HepG2 (cell line): ENCODE results near the gene NMBR. TPM values are rescaled to one million over a fixed set of nuclear protein-coding genes. Genes with fewer than 3 reads are reported as not detected.

ENCODE experiments used
- ATAC-seq: fragments of 200-7000 bp; cut with Tn5 transposase; 3 replicates; pipeline ENCODE4 v1.9.1; 2020; ENCODE audit warnings: mild to moderate bottlenecking, moderate library complexity
- BruUV-seq: library from RNA; stranded (reverse); fragments of 400-500 nt; replicated peaks from 2 replicates; lab custom pipeline; 2021; lab: Mats Ljungman, UMichigan
- CTCF ChIA-PET: fragments of 300-600 bp; formaldehyde crosslinking; extraction: SDS; loops from one replicate; lab custom pipeline; 2021; ENCODE audit warnings: low total read pairs, inconsistent platforms, low intra/inter-chr PET ratio; lab: Yijun Ruan, JAX
- POLR2A ChIA-PET: fragments of 350-600 bp; sonication (Branson Sonifier 250); formaldehyde crosslinking; loops from one replicate; lab custom pipeline; 2020; ENCODE audit warnings: antibody characterized with exemption, inconsistent platforms; lab: Yijun Ruan, JAX
- DNase-seq: peaks from one replicate; pipeline ENCODE4 v3.0.0-alpha.2; 2015; ENCODE audit warnings: low spot score
- FAIRE-seq: peaks from 3 replicates; lab custom pipeline; 2011; peaks lifted over from hg19 to GRCh38; lab: Jason Lieb, UNC
- H2AFZ ChIP-seq: one replicate; pipeline ENCODE4 v1.6.1; 2011; ENCODE audit warnings: low read length, inconsistent platforms
- H3K27ac ChIP-seq: fragments of 300-600 bp; 3 replicates; pipeline ENCODE4 v1.8.0; 2011; ENCODE audit warnings: mixed run types, mild to moderate bottlenecking, mixed read lengths, low read length, inconsistent platforms; ENCODE audit not compliant: insufficient read depth; ENCODE audit errors: extremely low read length
- H3K27me3 ChIP-seq, 2 experiments: fragments of 200-600 bp in 1 of 2; 2 replicates in 1 of 2; 3 replicates in 1 of 2; pipeline versions ENCODE4 v1.6.0 to v1.8.0; 2011; ENCODE audit warnings: low read length in 2 of 2, mild to moderate bottlenecking in 2 of 2, moderate library complexity in 2 of 2, inconsistent platforms in 1 of 2; ENCODE audit not compliant: insufficient read depth in 2 of 2, control insufficient read depth in 1 of 2
- H3K36me3 ChIP-seq, 2 experiments: fragments of 200-600 bp in 1 of 2; replicated peaks in 1 of 2; 2 replicates in 1 of 2; 3 replicates in 1 of 2; pipeline versions ENCODE4 v1.5.1 to v1.8.0; 2011; ENCODE audit warnings: low read length in 2 of 2, inconsistent platforms in 1 of 2; ENCODE audit not compliant: insufficient read depth in 2 of 2, control insufficient read depth in 1 of 2
- H3K4me1 ChIP-seq: 2 replicates; pipeline ENCODE4 v1.5.1; 2012; ENCODE audit warnings: low read length, inconsistent platforms; ENCODE audit not compliant: insufficient read depth
- H3K4me2 ChIP-seq: 2 replicates; pipeline ENCODE4 v1.6.0; 2011; ENCODE audit warnings: low read depth, low read length, inconsistent platforms
- H3K4me3 ChIP-seq, 3 experiments: fragments of 200-600 bp in 1 of 3; sonication (generic), shearing (Covaris generic) in 1 of 3; replicated peaks in 1 of 3; 2 replicates each; pipeline ENCODE4 v1.5.1; 2011 to 2016; ENCODE audit warnings: low read length in 3 of 3, inconsistent platforms in 2 of 3, low read depth in 2 of 3, mild to moderate bottlenecking in 2 of 3, control low read depth in 1 of 3, mixed read lengths in 1 of 3; ENCODE audit not compliant: insufficient read depth in 1 of 3
- H3K79me2 ChIP-seq: one replicate; pipeline ENCODE4 v1.6.1; 2011; ENCODE audit warnings: low read length, inconsistent platforms; ENCODE audit not compliant: insufficient read depth
- H3K9ac ChIP-seq: 2 replicates; pipeline ENCODE4 v1.6.0; 2011; ENCODE audit warnings: mild to moderate bottlenecking, low read depth, low read length, inconsistent platforms; ENCODE audit not compliant: insufficient read depth
- H3K9me3 ChIP-seq: 2 replicates; pipeline ENCODE4 v1.5.1; 2012; ENCODE audit warnings: mild to moderate bottlenecking, low read length
- H4K20me1 ChIP-seq: 2 replicates; pipeline ENCODE4 v1.6.0; 2011; ENCODE audit warnings: inconsistent platforms, mild to moderate bottlenecking, low read length, moderate library complexity; ENCODE audit not compliant: insufficient read depth
- AHDC1 ChIP-seq: sonication (generic); formaldehyde crosslinking; IDR thresholded peaks from 2 replicates; pipeline ENCODE4 v1.5.1; 2020; ENCODE audit warnings: mild to moderate bottlenecking, missing genetic modification reagents, borderline replicate concordance
- AHR ChIP-seq: IDR thresholded peaks from 2 replicates; pipeline ENCODE4 v1.6.1; 2018; ENCODE audit warnings: missing genetic modification reagents, missing compliant biosample characterization
- DMTF1 ChIP-seq: sonication (generic); formaldehyde crosslinking; IDR thresholded peaks from 2 replicates; pipeline ENCODE4 v1.4.0; 2020; ENCODE audit warnings: mild to moderate bottlenecking, missing genetic modification reagents
- HNRNPH1 ChIP-seq: fragments of 200-400 bp; formaldehyde crosslinking; optimal IDR thresholded peaks from 2 replicates; pipeline ENCODE3; 2017; ENCODE audit warnings: mild to moderate bottlenecking, low read depth, low read length
- MBNL3 ChIP-seq: fragments of 250-450 bp; sonication (Bioruptor Pico); conservative IDR thresholded peaks from 2 replicates; pipeline ENCODE4 v1.8.0; 2022; ENCODE audit warnings: mild to moderate bottlenecking, inconsistent platforms
- NCOA2 ChIP-seq: sonication (generic); formaldehyde crosslinking; IDR thresholded peaks from 2 replicates; pipeline ENCODE4 v1.8.0; 2022; ENCODE audit warnings: inconsistent platforms
- SNRNP70 ChIP-seq: fragments of 200-400 bp; formaldehyde crosslinking; IDR thresholded peaks from 2 replicates; pipeline ENCODE4 v1.6.1; 2017; ENCODE audit warnings: mild to moderate bottlenecking, low read depth, low read length, moderate library complexity
- ZNF678 ChIP-seq: sonication (generic); formaldehyde crosslinking; IDR thresholded peaks from 2 replicates; pipeline ENCODE4 v1.4.0; 2020; ENCODE audit warnings: mild to moderate bottlenecking, missing genetic modification reagents
- ZNF713 ChIP-seq: sonication (generic); formaldehyde crosslinking; IDR thresholded peaks from 2 replicates; pipeline ENCODE4 v1.4.0; 2020; ENCODE audit warnings: mild to moderate bottlenecking, missing genetic modification reagents
- ZSCAN12 ChIP-seq: sonication (generic); formaldehyde crosslinking; IDR thresholded peaks from 2 replicates; pipeline ENCODE4 v1.9.0; 2021; ENCODE audit warnings: mild to moderate bottlenecking, missing genetic modification reagents
- in situ Hi-C: cut with HindIII; loops from 2 replicates; pipeline ENCODE4 v1.10.0; 2017; ENCODE audit warnings: low pct_unique_long_range_greater_than_20kb; ENCODE audit not compliant: extremely low pct_ligation_motif_present
- intact Hi-C: fragments of 100-400 bp; cut with micrococcal nuclease; formaldehyde crosslinking; loops from one replicate; pipeline ENCODE4 v1.10.0; 2022; ENCODE audit not compliant: unreplicated experiment
- polyA plus RNA-seq, 8 experiments: library from polyadenylated mRNA; depleted of rRNA in 3 of 8; stranded (reverse) in 7 of 8; unstranded in 1 of 8; fragments of >200 nt; fragmentation: Illumina TruSeq in 4 of 8; extraction: Trizol in 4 of 8; gene quantifications; 2 replicates each; pipeline versions ENCODE4 v1.2.1 to v1.2.3, GENCODE V29; 2011 to 2016; ENCODE audit warnings: low read depth in 4 of 8, missing spikeins in 1 of 8, mixed read lengths in 1 of 8; ENCODE audit not compliant: insufficient read depth in 1 of 8
- total RNA-seq, 5 experiments: library from RNA; depleted of rRNA; stranded (reverse); fragments of >200 nt; fragmentation: Illumina TruSeq; extraction: Trizol; gene quantifications; 2 replicates each; pipeline ENCODE4 v1.2.3, GENCODE V29; 2016; ENCODE audit warnings: low read depth in 1 of 5
- TF ChIP-seq, protein P1 (sequence below): sonication (generic); formaldehyde crosslinking; IDR thresholded peaks from 2 replicates; pipeline ENCODE4 v1.4.0; 2020; ENCODE audit warnings: mild to moderate bottlenecking, missing genetic modification reagents, borderline replicate concordance

Gene NMBR
- total and polyA plus RNA-seq, 2 of the 13 experiments (the other 11 are each of a cell fraction or from before 2014, with no cell fraction given) = not detected

GRCh38 chr6:142193621-142194020 lies 46.7 kb upstream of the NMBR start:
- Histone ChIP-seq H3K4me1 (no peaks in the 10 kb centered on the region), H3K9me3 (no peaks in the 10 kb centered on the region), H3K27me3 (no peaks in the 10 kb centered on the region), H4K20me1 (no peaks in the 10 kb centered on the region), H3K4me3 (no peak overlapping the region), H3K79me2 (peaks cover 12% of the 10 kb centered on the region), H3K36me3 (peaks cover 3 to 22% of the 10 kb centered on the region in 2 experiments; a peak in 3 of 5 replicates), H3K9ac (no peak overlapping the region), H2AFZ (no peak overlapping the region), H3K4me2 (no peak overlapping the region), H3K27ac (no peak overlapping the region)
- intact Hi-C loops (no loop called here), in situ Hi-C loops (no loop called here)
- FAIRE-seq = no peak
- CTCF ChIA-PET = no interaction called here
- DNase-seq = no peak
- ATAC-seq = no peak
- POLR2A ChIA-PET = no interaction called here
- BruUV-seq = no TSS peak
- TF ChIP-seq MBNL3 (CRISPR knock-in tag) (no peak), ZNF678 (CRISPR knock-in tag) (no peak), ZNF713 (no peak), ZSCAN12 (CRISPR knock-in tag) (no peak), DMTF1 (CRISPR knock-in tag) (no peak), SNRNP70 (no peak), HNRNPH1 (no peak), AHDC1 (CRISPR knock-in tag) (no peak), AHR (no peak), NCOA2 (CRISPR knock-in tag) (no peak)
- TF ChIP-seq, protein P1, sequence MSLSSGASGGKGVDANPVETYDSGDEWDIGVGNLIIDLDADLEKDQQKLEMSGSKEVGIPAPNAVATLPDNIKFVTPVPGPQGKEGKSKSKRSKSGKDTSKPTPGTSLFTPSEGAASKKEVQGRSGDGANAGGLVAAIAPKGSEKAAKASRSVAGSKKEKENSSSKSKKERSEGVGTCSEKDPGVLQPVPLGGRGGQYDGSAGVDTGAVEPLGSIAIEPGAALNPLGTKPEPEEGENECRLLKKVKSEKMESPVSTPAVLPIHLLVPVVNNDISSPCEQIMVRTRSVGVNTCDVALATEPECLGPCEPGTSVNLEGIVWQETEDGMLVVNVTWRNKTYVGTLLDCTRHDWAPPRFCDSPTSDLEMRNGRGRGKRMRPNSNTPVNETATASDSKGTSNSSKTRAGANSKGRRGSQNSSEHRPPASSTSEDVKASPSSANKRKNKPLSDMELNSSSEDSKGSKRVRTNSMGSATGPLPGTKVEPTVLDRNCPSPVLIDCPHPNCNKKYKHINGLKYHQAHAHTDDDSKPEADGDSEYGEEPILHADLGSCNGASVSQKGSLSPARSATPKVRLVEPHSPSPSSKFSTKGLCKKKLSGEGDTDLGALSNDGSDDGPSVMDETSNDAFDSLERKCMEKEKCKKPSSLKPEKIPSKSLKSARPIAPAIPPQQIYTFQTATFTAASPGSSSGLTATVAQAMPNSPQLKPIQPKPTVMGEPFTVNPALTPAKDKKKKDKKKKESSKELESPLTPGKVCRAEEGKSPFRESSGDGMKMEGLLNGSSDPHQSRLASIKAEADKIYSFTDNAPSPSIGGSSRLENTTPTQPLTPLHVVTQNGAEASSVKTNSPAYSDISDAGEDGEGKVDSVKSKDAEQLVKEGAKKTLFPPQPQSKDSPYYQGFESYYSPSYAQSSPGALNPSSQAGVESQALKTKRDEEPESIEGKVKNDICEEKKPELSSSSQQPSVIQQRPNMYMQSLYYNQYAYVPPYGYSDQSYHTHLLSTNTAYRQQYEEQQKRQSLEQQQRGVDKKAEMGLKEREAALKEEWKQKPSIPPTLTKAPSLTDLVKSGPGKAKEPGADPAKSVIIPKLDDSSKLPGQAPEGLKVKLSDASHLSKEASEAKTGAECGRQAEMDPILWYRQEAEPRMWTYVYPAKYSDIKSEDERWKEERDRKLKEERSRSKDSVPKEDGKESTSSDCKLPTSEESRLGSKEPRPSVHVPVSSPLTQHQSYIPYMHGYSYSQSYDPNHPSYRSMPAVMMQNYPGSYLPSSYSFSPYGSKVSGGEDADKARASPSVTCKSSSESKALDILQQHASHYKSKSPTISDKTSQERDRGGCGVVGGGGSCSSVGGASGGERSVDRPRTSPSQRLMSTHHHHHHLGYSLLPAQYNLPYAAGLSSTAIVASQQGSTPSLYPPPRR (CRISPR knock-in tag) = no peak
